Fibroblast of skin of left biceps (primary cell): ENCODE measurements around the gene TTC12.
"Not testable (repeated sequence)": the region's sequence is repeated elsewhere in the genome, so short reads cannot be mapped to it uniquely, and the experiment has no call there.

Experiments
- DNase-seq, 2 experiments: peaks; one replicate each; pipeline ENCODE4 v3.0.0-alpha.2; 2013; ENCODE audit warnings: low read depth in 2 of 2

TTC12 gene

GRCh38 chr11:113283881-113284280 lies 30.5 kb upstream of the TTC12 start:
- DNase-seq: no peak

- no peak for DNase-seq
Measured at GRCh38 chr11:113286009-113286408, 28.4 kb upstream of the TTC12 start.

- peak; percentile 68 to 71 for DNase-seq
Measured at GRCh38 chr11:113286509-113287497, 27.6 kb upstream of the TTC12 start.

GRCh38 chr11:113287801-113288200 lies 26.6 kb upstream of the TTC12 start:
- DNase-seq: no peak

GRCh38 chr11:113288286-113288863 lies 26.0 kb upstream of the TTC12 start:
- no peak for DNase-seq

- DNase-seq: peak in 1 of 2 experiments; percentile 6
Measured at GRCh38 chr11:113289431-113290187, 24.8 kb upstream of the TTC12 start.

- no peak for DNase-seq
Measured at GRCh38 chr11:113293936-113294335, 20.4 kb upstream of the TTC12 start.

GRCh38 chr11:113295993-113296392 lies 18.4 kb upstream of the TTC12 start:
- DNase-seq: no peak

GRCh38 chr11:113296447-113297205 lies 17.8 kb upstream of the TTC12 start:
- DNase-seq: no peak

- DNase-seq: not testable (repeated sequence)
Measured at GRCh38 chr11:113298496-113298895, 15.9 kb upstream of the TTC12 start.

GRCh38 chr11:113304916-113305315 lies 9.5 kb upstream of the TTC12 start:
- no peak for DNase-seq

GRCh38 chr11:113305440-113306336 lies 8.7 kb upstream of the TTC12 start:
- DNase-seq: peak; percentile 8 to 9

- no peak for DNase-seq
Measured at GRCh38 chr11:113308601-113309000, 5.8 kb upstream of the TTC12 start.

- DNase-seq: no peak
Measured at GRCh38 chr11:113311536-113311935, 2.8 kb upstream of the TTC12 start.

GRCh38 chr11:113313601-113314000 lies 782 bp upstream of the TTC12 start:
- DNase-seq: no peak

- no peak for DNase-seq
Measured at GRCh38 chr11:113314065-113314388, 356 bp upstream of the TTC12 start.

- DNase-seq: no peak
Measured at GRCh38 chr11:113315811-113316210, 1.4 kb downstream of the TTC12 start.

- no peak for DNase-seq
Measured at GRCh38 chr11:113316256-113316655, 1.9 kb downstream of the TTC12 start.

GRCh38 chr11:113317339-113317738 lies 3.0 kb downstream of the TTC12 start:
- DNase-seq: no peak

GRCh38 chr11:113319085-113319484 lies 4.7 kb downstream of the TTC12 start:
- no peak for DNase-seq

GRCh38 chr11:113322158-113322557 lies 7.8 kb downstream of the TTC12 start:
- no peak for DNase-seq
